Measurements from ENCODE around the gene DTNBP1.
"Not testable (repeated sequence)": the region's sequence is repeated elsewhere in the genome, so short reads cannot be mapped to it uniquely, and the experiment has no call there.

DTNBP1 gene

GRCh38 chr6:15666896-15667295, 4.1 kb upstream of the DTNBP1 start:
- DNase-seq: not testable (repeated sequence)

GRCh38 chr6:15665237-15665636, 2.4 kb upstream of the DTNBP1 start:
- no peak for DNase-seq

- no peak for DNase-seq
Observed at GRCh38 chr6:15663130-15663871, 473 bp upstream of the DTNBP1 start.

GRCh38 chr6:15661853-15662325, 939 bp downstream of the DTNBP1 start:
- DNase-seq: no peak

GRCh38 chr6:15659181-15659580, 3.6 kb downstream of the DTNBP1 start:
- DNase-seq: no peak

GRCh38 chr6:15658181-15658744, 4.6 kb downstream of the DTNBP1 start:
- DNase-seq: no peak

GRCh38 chr6:15657290-15657689, 5.5 kb downstream of the DTNBP1 start:
- no peak for DNase-seq

GRCh38 chr6:15656145-15656544, 6.7 kb downstream of the DTNBP1 start:
- no peak for DNase-seq

GRCh38 chr6:15654250-15654649, 8.6 kb downstream of the DTNBP1 start:
- no peak for DNase-seq

GRCh38 chr6:15653581-15653980, 9.2 kb downstream of the DTNBP1 start:
- DNase-seq: no peak

- not testable (repeated sequence) for DNase-seq
Observed at GRCh38 chr6:15650004-15650559, 12.7 kb downstream of the DTNBP1 start.

- no peak for DNase-seq
Observed at GRCh38 chr6:15644904-15645303, 17.9 kb downstream of the DTNBP1 start.

GRCh38 chr6:15643542-15643941, 19.3 kb downstream of the DTNBP1 start:
- DNase-seq: no peak

GRCh38 chr6:15642276-15642675, 20.6 kb downstream of the DTNBP1 start:
- peak; percentile 46 for DNase-seq

- DNase-seq: peak; percentile 76
Observed at GRCh38 chr6:15638373-15638772, 24.5 kb downstream of the DTNBP1 start.

GRCh38 chr6:15631432-15631831, 31.4 kb downstream of the DTNBP1 start:
- no peak for DNase-seq

GRCh38 chr6:15630202-15630601, 32.6 kb downstream of the DTNBP1 start:
- no peak for DNase-seq

- DNase-seq: no peak
Observed at GRCh38 chr6:15629487-15629886, 33.3 kb downstream of the DTNBP1 start.

- no peak for DNase-seq
Observed at GRCh38 chr6:15628499-15629131, 34.2 kb downstream of the DTNBP1 start.

- DNase-seq: no peak
Observed at GRCh38 chr6:15627821-15628220, 35.0 kb downstream of the DTNBP1 start.

GRCh38 chr6:15626878-15627674, 35.8 kb downstream of the DTNBP1 start:
- DNase-seq: no peak

GRCh38 chr6:15626160-15626559, 36.7 kb downstream of the DTNBP1 start:
- no peak for DNase-seq
